Neural cell (in vitro differentiated cells): ENCODE measurements around the gene SHISAL1.

Experiments used
- EP300 ChIP-seq: fragments of 450-650 bp; conservative IDR thresholded peaks from 2 replicates; pipeline ENCODE4 v1.6.1; 2014; ENCODE audit warnings: antibody characterized with exemption, mild to moderate bottlenecking, moderate library complexity; ENCODE audit not compliant: poor library complexity, severe bottlenecking
- EZH2 ChIP-seq: fragments of 200-600, 300-800 bp; shearing (Covaris generic), sonication (generic); IDR thresholded peaks from 2 replicates; pipeline ENCODE4 v1.6.1; 2014; ENCODE audit warnings: antibody characterized with exemption, low read length, borderline replicate concordance, mild to moderate bottlenecking; ENCODE audit not compliant: insufficient read depth, poor library complexity, severe bottlenecking
- MXI1 ChIP-seq: fragments of 450-650 bp; conservative IDR thresholded peaks from 2 replicates; pipeline ENCODE4 v1.6.1; 2014; ENCODE audit warnings: antibody characterized with exemption, mild to moderate bottlenecking; ENCODE audit not compliant: poor library complexity, severe bottlenecking
- POLR2AphosphoS5 ChIP-seq: IDR thresholded peaks from 2 replicates; pipeline ENCODE4 v1.6.1; 2012
- RAD21 ChIP-seq: fragments of 450-650 bp; conservative IDR thresholded peaks from 2 replicates; pipeline ENCODE4 v1.6.1; 2014; ENCODE audit warnings: antibody characterized with exemption, mild to moderate bottlenecking, moderate library complexity
- TAF1 ChIP-seq: IDR thresholded peaks from 2 replicates; pipeline ENCODE4 v1.6.1; 2012; ENCODE audit warnings: low read depth
- TF ChIP-seq, protein P1 (sequence below): fragments of 450-650 bp; IDR thresholded peaks from 2 replicates; pipeline ENCODE4 v1.5.1; 2014; ENCODE audit warnings: antibody characterized with exemption, mild to moderate bottlenecking, moderate library complexity; ENCODE audit not compliant: poor library complexity, severe bottlenecking

DNA sequence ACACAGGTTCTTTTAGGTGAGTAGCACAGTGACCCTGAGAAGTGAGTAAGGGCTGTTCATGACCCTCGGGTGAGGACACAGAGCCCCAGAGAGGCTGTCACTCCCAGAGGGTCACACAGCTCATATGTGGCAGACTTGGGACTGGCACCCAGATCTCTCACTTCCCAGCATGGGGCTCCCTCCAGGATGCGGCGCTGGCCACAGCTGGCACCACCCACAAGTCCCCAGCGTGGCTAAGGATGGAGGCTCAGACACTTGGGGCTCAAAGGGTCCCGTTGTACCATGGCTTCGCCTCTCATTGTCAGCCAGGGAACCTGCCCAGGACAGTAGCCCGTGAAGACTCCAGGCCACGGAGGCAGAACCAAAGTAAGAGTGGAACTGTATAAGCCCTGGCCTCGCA, 6.0 kb upstream of the SHISAL1 start:
- TF ChIP-seq, protein P1, sequence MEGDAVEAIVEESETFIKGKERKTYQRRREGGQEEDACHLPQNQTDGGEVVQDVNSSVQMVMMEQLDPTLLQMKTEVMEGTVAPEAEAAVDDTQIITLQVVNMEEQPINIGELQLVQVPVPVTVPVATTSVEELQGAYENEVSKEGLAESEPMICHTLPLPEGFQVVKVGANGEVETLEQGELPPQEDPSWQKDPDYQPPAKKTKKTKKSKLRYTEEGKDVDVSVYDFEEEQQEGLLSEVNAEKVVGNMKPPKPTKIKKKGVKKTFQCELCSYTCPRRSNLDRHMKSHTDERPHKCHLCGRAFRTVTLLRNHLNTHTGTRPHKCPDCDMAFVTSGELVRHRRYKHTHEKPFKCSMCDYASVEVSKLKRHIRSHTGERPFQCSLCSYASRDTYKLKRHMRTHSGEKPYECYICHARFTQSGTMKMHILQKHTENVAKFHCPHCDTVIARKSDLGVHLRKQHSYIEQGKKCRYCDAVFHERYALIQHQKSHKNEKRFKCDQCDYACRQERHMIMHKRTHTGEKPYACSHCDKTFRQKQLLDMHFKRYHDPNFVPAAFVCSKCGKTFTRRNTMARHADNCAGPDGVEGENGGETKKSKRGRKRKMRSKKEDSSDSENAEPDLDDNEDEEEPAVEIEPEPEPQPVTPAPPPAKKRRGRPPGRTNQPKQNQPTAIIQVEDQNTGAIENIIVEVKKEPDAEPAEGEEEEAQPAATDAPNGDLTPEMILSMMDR: no peak
- TF ChIP-seq POLR2AphosphoS5 (no peak), RAD21 (no peak), EP300 (no peak), TAF1 (no peak), MXI1 (no peak), EZH2 (no peak)
